HCT116 (cell line): Measurements from ENCODE around the gene GNG4.

Experiments
- CBX3 ChIP-seq: IDR thresholded peaks from 2 replicates; pipeline ENCODE4 v1.6.1; 2012; ENCODE audit warnings: low read depth
- ELF1 ChIP-seq: IDR thresholded peaks from 2 replicates; pipeline ENCODE4 v1.6.1; 2012; ENCODE audit warnings: low read depth, borderline replicate concordance
- EZH2 ChIP-seq: fragments of 200-600 bp; sonication (generic); IDR thresholded peaks from 2 replicates; pipeline ENCODE4 v1.6.1; 2017; ENCODE audit warnings: antibody characterized with exemption, mixed run types
- EZH2phosphoT487 ChIP-seq: fragments of 200-600 bp; IDR thresholded peaks from 2 replicates; pipeline ENCODE4 v1.6.1; 2018; ENCODE audit warnings: antibody characterized with exemption, borderline replicate concordance
- FOSL1 ChIP-seq: IDR thresholded peaks from 2 replicates; pipeline ENCODE4 v1.6.1; 2012; ENCODE audit warnings: low read depth
- JUND ChIP-seq: IDR thresholded peaks from 2 replicates; pipeline ENCODE4 v1.6.1; 2012
- POLR2A ChIP-seq: IDR thresholded peaks from 2 replicates; pipeline ENCODE4 v1.7.0; 2011; ENCODE audit warnings: borderline replicate concordance; ENCODE audit not compliant: insufficient read depth, insufficient read length; ENCODE audit errors: extremely low read depth
- POLR2AphosphoS5 ChIP-seq: IDR thresholded peaks from 2 replicates; pipeline ENCODE4 v1.6.1; 2011; ENCODE audit warnings: mild to moderate bottlenecking, low read depth, low read length, moderate library complexity
- RAD21 ChIP-seq: IDR thresholded peaks from 2 replicates; pipeline ENCODE4 v1.6.1; 2012; ENCODE audit warnings: low read depth, mild to moderate bottlenecking
- SP1 ChIP-seq: IDR thresholded peaks from 2 replicates; pipeline ENCODE4 v1.6.1; 2012; ENCODE audit warnings: low read depth
- TCF7L2 ChIP-seq: IDR thresholded peaks from 2 replicates; pipeline ENCODE4 v1.7.0; 2011; ENCODE audit warnings: borderline replicate concordance, inconsistent platforms; ENCODE audit not compliant: insufficient read depth, insufficient read length; ENCODE audit errors: extremely low read depth
- TF ChIP-seq, protein P1 (sequence below), 3 experiments: fragments of 200-600 bp in 1 of 3; sonication (generic) in 1 of 3; IDR thresholded peaks in 2 of 3; conservative IDR thresholded peaks in 1 of 3; 2 replicates each; pipeline ENCODE4 v1.5.1; 2012 to 2017; ENCODE audit warnings: low read depth in 2 of 3, low read length in 2 of 3, antibody characterized with exemption in 1 of 3, borderline replicate concordance in 1 of 3, control low read depth in 1 of 3, mild to moderate bottlenecking in 1 of 3, mixed read lengths in 1 of 3, mixed run types in 1 of 3, moderate library complexity in 1 of 3; ENCODE audit not compliant: insufficient read depth in 1 of 3
- TF ChIP-seq, protein P2 (sequence below): IDR thresholded peaks from 2 replicates; pipeline ENCODE4 v1.6.1; 2012; ENCODE audit warnings: low read depth
- TF ChIP-seq, protein P3 (sequence below): IDR thresholded peaks from 2 replicates; pipeline ENCODE4 v1.6.1; 2012

DNA sequence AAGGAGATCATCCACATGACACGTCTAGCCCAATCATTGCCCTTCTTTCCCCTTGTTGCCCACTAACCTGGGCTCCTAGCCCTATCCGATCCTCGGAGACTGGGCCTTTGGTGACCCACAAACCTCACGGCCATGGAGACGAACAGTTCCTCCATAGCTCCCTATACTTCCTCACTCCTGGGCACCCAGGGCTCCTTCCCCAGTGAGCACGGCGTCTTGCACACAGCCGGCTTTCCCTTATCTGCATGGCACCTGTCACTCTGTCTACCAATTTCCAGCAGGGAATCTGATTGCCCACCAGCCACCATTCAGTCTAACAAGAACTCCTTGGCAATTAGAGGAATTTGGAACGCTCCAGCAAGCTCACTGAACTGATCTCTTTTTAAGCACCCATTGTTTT, 3.1 kb downstream of the GNG4 start:
- no peak for TF ChIP-seq ELF1
- TF ChIP-seq CBX3, result no peak
- TF ChIP-seq, protein P1, sequence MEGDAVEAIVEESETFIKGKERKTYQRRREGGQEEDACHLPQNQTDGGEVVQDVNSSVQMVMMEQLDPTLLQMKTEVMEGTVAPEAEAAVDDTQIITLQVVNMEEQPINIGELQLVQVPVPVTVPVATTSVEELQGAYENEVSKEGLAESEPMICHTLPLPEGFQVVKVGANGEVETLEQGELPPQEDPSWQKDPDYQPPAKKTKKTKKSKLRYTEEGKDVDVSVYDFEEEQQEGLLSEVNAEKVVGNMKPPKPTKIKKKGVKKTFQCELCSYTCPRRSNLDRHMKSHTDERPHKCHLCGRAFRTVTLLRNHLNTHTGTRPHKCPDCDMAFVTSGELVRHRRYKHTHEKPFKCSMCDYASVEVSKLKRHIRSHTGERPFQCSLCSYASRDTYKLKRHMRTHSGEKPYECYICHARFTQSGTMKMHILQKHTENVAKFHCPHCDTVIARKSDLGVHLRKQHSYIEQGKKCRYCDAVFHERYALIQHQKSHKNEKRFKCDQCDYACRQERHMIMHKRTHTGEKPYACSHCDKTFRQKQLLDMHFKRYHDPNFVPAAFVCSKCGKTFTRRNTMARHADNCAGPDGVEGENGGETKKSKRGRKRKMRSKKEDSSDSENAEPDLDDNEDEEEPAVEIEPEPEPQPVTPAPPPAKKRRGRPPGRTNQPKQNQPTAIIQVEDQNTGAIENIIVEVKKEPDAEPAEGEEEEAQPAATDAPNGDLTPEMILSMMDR (IDR thresholded peaks at IDR 0.05 in 2 of 3, conservative IDR thresholded peaks at IDR 0.05 in 1 of 3; ENCODE audit: borderline replicate concordance in 1 of 3, insufficient read depth in 1 of 3, low read depth in 2 of 3, low read length in 2 of 3), result no peak
- TF ChIP-seq SP1, result no peak
- TF ChIP-seq RAD21, result no peak
- TF ChIP-seq FOSL1, result no peak
- TF ChIP-seq EZH2, result no peak
- TF ChIP-seq, protein P2, sequence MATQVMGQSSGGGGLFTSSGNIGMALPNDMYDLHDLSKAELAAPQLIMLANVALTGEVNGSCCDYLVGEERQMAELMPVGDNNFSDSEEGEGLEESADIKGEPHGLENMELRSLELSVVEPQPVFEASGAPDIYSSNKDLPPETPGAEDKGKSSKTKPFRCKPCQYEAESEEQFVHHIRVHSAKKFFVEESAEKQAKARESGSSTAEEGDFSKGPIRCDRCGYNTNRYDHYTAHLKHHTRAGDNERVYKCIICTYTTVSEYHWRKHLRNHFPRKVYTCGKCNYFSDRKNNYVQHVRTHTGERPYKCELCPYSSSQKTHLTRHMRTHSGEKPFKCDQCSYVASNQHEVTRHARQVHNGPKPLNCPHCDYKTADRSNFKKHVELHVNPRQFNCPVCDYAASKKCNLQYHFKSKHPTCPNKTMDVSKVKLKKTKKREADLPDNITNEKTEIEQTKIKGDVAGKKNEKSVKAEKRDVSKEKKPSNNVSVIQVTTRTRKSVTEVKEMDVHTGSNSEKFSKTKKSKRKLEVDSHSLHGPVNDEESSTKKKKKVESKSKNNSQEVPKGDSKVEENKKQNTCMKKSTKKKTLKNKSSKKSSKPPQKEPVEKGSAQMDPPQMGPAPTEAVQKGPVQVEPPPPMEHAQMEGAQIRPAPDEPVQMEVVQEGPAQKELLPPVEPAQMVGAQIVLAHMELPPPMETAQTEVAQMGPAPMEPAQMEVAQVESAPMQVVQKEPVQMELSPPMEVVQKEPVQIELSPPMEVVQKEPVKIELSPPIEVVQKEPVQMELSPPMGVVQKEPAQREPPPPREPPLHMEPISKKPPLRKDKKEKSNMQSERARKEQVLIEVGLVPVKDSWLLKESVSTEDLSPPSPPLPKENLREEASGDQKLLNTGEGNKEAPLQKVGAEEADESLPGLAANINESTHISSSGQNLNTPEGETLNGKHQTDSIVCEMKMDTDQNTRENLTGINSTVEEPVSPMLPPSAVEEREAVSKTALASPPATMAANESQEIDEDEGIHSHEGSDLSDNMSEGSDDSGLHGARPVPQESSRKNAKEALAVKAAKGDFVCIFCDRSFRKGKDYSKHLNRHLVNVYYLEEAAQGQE, result no peak
- TF ChIP-seq POLR2A, result no peak
- TF ChIP-seq, protein P3, sequence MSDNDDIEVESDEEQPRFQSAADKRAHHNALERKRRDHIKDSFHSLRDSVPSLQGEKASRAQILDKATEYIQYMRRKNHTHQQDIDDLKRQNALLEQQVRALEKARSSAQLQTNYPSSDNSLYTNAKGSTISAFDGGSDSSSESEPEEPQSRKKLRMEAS, result no peak
- TF ChIP-seq POLR2AphosphoS5, result no peak
- no peak for TF ChIP-seq EZH2phosphoT487
- no peak for TF ChIP-seq JUND
- no peak for TF ChIP-seq TCF7L2
